Hematopoietic multipotent progenitor cell (in vitro differentiated cells): Measurements from ENCODE around the gene NFAT5. TPM values are rescaled to one million over a fixed set of nuclear protein-coding genes. Genes with fewer than 3 reads are reported as not detected.
"Not testable (repeated sequence)": the region's sequence is repeated elsewhere in the genome, so short reads cannot be mapped to it uniquely, and the experiment has no call there.

Source experiments
- DNase-seq, 3 donors: peaks; one replicate each; pipeline ENCODE4 v3.0.0-alpha.2; 2011 to 2015; ENCODE audit warnings: low read depth in 2 of 3, low spot score in 2 of 3
- total RNA-seq: library from RNA; depleted of rRNA; stranded (reverse); fragments of >200 nt; gene quantifications from one replicate; pipeline ENCODE4 v1.2.3, GENCODE V29; 2012

NFAT5 gene
- total RNA-seq, 1 donor = 21.3 TPM

GRCh38 chr16:69546663-69547062 is 19.1 kb upstream of the NFAT5 start:
- DNase-seq = not testable (repeated sequence)

DNA sequence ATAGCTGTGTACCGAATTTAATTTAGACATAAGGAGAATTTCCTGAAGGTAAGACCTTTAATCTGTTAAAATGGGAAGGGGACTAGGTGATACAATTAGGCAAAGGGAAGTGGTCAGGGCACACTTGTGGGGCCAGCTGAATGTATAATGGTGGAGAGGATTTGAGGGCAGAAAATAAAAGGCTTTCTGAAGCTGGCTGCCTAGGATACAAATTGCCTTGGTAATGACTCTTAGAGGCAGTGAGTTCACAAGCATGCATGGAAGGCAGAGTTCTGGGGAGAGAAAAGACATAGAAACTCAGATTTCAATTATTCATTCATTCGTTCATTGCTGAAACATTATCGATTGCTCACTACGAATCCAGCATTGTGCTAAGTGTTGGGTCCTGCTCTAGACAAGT is 12.4 kb upstream of the NFAT5 start:
- DNase-seq = peak in 1 of 3 donors; percentile 8

- no peak for DNase-seq
These were observed 11.3 kb upstream of the NFAT5 start for GRCh38 chr16:69554495-69554894.

GRCh38 chr16:69555437-69555836 is 10.3 kb upstream of the NFAT5 start:
- DNase-seq = no peak

DNA sequence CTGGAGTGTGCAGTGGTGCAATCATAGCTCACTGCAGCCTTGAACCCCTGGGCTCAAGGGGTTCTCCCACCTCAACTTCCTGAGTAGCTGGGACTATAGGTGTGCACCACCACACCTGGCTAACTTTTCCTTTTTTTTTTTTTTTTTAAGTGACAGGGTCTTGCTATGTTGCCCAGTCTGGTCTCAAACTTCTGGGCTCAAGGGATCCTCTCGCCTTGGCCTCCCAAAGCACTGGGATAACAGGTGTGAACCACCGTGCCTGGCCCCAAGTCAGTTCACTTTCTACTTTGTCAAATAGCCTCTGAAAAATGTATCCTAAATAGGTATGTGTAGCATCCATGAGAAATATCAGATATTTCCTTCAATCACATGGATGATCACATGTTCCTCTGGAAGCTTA is 9.9 kb upstream of the NFAT5 start:
- DNase-seq = no peak

DNA sequence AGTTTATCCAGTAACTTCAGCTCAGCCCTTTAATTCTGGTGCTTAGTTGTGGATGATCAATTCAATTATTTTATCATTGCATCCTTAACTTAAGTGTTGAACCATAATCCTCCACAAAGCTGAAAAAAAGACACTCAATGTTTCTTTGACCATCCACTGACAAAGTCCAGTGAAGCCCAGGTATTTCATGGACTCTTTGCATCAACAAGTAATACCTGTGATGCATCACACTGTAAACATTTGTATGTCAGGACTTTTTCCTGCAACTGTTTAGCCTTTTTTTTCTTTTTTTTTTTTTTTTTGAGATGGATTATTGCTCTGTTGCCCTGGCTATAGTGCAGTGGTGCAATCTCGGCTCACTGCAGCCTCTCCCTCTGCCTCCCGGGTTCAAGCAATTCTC is 6.6 kb upstream of the NFAT5 start:
- no peak for DNase-seq

DNA sequence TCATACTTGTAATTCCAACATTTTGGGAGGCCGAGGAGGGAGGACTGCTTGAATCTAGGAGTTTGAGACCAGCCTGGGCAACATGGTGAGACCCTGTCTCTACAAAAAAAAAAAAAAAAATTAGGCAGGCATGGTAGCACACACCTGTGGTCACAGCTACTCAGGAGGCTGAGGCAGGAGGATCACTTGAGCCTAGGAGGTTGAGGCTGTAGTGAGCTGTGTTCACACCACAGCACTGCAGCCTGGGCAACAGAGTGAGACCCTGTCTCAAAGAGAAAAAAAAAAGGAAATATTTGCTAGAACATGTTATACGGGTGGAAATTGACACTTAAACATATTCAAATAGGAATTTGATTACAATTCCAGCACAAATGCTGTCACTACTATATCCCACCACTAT is 4.4 kb upstream of the NFAT5 start:
- not testable (repeated sequence) for DNase-seq

- no peak for DNase-seq
These were observed 3.9 kb upstream of the NFAT5 start for GRCh38 chr16:69561901-69562300.

GRCh38 chr16:69562813-69563212 is 3.0 kb upstream of the NFAT5 start:
- DNase-seq = no peak

- DNase-seq = peak; percentile 40 to 81 (median 79)
These were observed 1.9 kb upstream of the NFAT5 start for GRCh38 chr16:69563605-69564580.

DNA sequence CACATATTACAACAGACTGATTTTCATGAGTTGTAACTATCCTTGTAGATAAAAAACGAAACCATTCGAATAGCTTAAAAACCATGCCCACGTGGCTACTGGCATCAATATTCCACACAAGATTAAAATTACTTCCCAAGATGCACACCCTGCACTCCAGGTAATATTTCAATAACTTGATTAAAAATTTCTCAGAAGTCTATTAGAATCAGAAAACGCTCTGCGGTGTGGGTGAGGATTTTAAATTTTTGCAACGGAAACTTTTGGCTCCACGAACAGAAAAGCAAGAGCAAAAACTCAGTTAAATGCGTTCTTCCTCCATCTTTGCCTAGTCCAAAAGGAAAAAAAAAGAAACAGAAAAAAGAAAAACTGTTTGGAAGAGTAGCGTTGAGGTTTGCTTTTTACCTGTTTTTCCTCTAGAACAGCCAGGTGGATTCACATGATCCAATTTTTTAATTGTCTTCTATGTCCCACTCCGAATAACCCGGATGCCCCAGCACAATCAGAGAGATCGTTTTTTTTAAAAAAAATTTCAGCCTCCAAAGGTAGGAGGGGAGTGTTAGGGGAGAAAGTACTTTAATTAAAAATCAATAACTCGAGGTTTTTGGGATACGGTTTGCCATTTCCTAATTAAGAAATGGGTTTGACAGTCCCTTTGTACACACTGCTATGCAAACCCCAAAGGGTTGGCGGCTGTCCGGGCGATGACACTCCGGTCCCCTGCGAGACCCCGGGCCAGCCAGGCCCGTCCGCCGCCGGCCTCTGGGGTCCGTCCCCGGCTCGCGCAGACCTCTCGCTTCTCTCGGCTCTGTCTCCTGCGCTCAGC is 708 bp upstream of the NFAT5 start:
- peak in 1 of 3 donors; percentile 15 for DNase-seq

DNA sequence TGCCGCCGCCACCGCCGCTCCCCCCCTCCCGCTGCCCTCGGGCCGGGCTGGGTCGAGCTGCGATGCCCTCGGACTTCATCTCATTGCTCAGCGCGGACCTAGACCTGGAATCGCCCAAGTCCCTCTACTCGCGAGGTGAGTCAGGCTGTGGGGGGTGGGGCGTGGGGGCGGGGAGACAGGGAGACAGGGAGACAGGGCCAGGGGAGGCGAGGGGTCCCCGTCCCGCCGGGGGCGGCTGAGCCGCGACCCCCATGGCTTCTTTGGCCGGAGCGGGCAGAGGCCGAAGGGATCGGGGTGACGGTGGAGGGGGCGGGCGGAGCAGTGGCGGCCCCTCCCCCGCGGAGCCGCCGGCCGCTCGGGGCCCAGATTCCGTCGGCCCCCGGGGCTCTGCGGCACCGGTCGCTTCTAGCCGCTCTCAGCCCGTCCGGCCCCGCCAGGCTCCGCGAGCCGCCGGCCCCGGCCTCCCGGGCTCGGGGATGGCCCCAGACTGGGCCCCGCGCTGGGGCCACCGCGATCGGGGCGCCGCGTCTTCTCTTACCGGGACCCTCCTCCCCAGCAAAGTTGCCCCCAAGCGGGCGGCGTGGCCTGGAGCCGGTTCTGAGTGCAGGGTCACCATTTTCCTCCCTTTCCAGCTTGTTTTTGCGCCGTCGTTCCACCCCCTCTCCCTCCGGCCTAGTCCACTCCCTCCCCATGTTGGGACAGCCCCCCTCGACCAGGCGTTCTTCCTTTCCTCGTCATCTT is 644 bp downstream of the NFAT5 start:
- peak in 1 of 3 donors; percentile 38 for DNase-seq

- DNase-seq = peak in 2 of 3 donors; percentile 59 to 67
These were observed 1.4 kb downstream of the NFAT5 start for GRCh38 chr16:69566981-69567680.

DNA sequence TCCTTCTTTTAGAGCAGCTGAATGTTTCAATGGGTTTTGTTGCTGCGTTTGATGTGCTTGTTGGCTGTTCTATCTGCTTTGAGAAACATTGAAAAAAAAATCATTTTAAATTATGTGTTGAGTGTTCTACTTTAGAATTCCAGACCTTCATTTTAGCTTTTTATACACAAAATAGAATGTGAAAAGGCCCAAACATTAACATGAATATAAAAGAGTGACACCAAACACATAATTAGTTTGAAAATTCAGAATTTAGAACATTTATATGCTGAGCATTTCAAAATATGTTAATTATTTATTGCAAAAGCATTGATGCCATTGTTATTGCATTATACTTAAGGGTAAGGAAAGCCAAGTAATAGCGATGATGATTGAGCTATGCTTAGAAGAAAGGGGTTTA is 2.9 kb downstream of the NFAT5 start:
- DNase-seq = no peak

DNA sequence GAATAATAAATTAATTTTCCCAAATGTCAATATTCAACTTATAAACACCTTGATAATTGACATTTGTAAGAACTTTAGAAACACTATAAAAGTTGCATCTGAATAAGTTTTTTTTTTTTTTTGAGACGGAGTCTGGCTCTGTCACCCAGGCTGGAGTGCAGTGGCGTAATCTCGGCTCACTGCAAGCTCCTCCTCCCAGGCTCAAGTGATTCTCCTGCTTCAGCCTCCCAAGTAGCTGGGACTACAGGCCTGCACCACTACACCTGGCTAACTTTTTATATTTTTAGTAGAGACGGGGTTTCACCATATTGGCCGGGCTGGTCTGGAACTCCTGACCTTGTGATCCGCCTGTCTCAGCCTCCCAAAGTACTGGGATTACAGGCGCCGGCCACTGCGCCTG is 13.0 kb downstream of the NFAT5 start:
- DNase-seq = not testable (repeated sequence)

- DNase-seq = no peak
These were observed 14.2 kb downstream of the NFAT5 start for GRCh38 chr16:69579783-69580481.

DNA sequence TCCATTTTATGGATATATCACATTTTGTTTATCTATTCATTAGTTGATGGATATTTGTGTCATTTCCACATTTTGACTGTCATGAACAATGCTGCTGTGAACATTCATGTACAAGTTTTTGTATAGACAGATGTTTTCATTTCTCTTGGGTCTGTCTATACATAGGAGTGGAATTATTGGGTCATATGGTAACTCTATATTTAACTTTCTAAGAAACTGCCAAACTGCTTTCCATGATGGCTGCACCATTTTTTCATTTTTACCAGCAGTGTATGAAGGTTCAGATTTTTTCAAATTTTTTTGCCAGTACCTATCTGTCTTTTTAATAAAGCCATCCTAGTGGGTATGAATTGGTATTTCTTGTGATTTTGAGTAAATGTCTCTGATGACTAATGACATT is 15.5 kb downstream of the NFAT5 start:
- DNase-seq = no peak

- not testable (repeated sequence) for DNase-seq
These were observed 18.7 kb downstream of the NFAT5 start for GRCh38 chr16:69584493-69584892.

DNA sequence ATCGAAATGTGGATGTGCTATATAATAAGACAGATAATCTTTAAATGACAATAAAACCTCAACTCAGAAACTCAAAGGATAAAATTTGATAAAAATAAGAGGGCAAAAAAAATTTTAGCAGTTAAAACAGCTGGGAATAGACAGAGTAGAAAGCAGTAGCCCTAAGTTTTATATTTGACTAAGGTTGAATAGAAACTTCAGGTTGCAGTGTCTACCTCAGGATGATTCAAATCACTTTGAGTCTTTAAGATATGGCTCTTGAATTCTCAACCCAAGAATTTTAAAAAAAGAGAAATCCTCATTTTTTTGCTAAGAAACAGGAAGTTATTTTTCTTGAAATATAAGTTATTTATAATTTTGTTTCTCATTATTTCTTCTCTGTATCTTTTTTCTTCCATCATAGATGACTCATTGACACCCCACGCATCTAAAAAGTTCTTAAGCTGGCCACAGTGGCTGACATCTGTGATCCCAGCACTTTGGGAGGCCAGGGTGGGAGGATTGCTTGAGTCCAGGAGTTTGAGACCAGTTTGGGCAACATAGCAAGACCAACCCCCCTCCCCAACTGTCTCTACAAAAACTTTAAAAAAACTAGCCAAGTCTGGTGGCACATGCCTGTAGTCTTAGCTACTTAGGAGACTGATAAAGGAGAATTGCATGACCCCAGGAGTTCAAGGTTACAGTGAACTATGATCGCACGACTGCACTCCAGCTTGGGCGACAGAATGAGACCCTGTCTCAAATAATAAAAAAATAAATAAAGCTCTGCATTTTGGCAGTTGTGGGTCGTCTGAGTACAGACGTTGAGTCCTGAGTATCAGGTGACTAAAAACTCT is 23.9 kb downstream of the NFAT5 start:
- DNase-seq = peak in 1 of 3 donors; percentile 4
